Mammary epithelial cell (primary cell): Measurements from ENCODE around the gene IHH.

ENCODE experiments used
- EZH2 ChIP-seq: IDR thresholded peaks from 2 replicates; pipeline ENCODE4 v1.6.1; 2012; ENCODE audit warnings: low read length, inconsistent platforms, borderline replicate concordance
- TF ChIP-seq, protein P1 (sequence below), 2 donors: IDR thresholded peaks in 1 of 2; conservative IDR thresholded peaks in 1 of 2; 2 replicates each; pipeline ENCODE4 v1.5.1; 2011 to 2012; ENCODE audit warnings: inconsistent platforms in 2 of 2, low read length in 2 of 2, mild to moderate bottlenecking in 2 of 2, control low read depth in 1 of 2, low read depth in 1 of 2; ENCODE audit not compliant: insufficient read depth in 1 of 2; ENCODE audit errors: extremely low read depth in 1 of 2

GRCh38 chr2:219082332-219082958 is 21.7 kb upstream of the IHH start:
- TF ChIP-seq, protein P1, sequence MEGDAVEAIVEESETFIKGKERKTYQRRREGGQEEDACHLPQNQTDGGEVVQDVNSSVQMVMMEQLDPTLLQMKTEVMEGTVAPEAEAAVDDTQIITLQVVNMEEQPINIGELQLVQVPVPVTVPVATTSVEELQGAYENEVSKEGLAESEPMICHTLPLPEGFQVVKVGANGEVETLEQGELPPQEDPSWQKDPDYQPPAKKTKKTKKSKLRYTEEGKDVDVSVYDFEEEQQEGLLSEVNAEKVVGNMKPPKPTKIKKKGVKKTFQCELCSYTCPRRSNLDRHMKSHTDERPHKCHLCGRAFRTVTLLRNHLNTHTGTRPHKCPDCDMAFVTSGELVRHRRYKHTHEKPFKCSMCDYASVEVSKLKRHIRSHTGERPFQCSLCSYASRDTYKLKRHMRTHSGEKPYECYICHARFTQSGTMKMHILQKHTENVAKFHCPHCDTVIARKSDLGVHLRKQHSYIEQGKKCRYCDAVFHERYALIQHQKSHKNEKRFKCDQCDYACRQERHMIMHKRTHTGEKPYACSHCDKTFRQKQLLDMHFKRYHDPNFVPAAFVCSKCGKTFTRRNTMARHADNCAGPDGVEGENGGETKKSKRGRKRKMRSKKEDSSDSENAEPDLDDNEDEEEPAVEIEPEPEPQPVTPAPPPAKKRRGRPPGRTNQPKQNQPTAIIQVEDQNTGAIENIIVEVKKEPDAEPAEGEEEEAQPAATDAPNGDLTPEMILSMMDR (conservative IDR thresholded peaks at IDR 0.05 in 1 of 2, IDR thresholded peaks at IDR 0.05 in 1 of 2; ENCODE audit: extremely low read depth in 1 of 2, insufficient read depth in 1 of 2, low read depth in 1 of 2, low read length in 2 of 2) = no peak
- no peak for TF ChIP-seq EZH2
